Measurements from ENCODE around the gene ZBTB3.
"Not testable (repeated sequence)": the region's sequence is repeated elsewhere in the genome, so short reads cannot be mapped to it uniquely, and the experiment has no call there.

ZBTB3 gene

GRCh38 chr11:62755086-62755615 is 1.2 kb upstream of the ZBTB3 start:
- no peak for DNase-seq

- DNase-seq, result no peak
These were observed 795 bp downstream of the ZBTB3 start for GRCh38 chr11:62752994-62753735.

- DNase-seq, result no peak
These were observed 1.7 kb downstream of the ZBTB3 start for GRCh38 chr11:62752177-62752785.

GRCh38 chr11:62749931-62750330 is 4.0 kb downstream of the ZBTB3 start:
- not testable (repeated sequence) for DNase-seq

- DNase-seq, result no peak
These were observed 6.3 kb downstream of the ZBTB3 start for GRCh38 chr11:62747475-62748160.

GRCh38 chr11:62737196-62737595 is 16.8 kb downstream of the ZBTB3 start:
- no peak for DNase-seq

- no peak for DNase-seq
These were observed 21.1 kb downstream of the ZBTB3 start for GRCh38 chr11:62732830-62733229.

- DNase-seq, result not testable (repeated sequence)
These were observed 23.9 kb downstream of the ZBTB3 start for GRCh38 chr11:62730076-62730475.

GRCh38 chr11:62728171-62728988 is 25.6 kb downstream of the ZBTB3 start, which contains the start of gene TTC9C:
TSS of gene TTC9C (plus strand) at chr11:62728486. CDS start at chr11:62728849, 363 bp downstream.
- peak; percentile 78 for DNase-seq

- peak; percentile 71 for DNase-seq
These were observed 26.1 kb downstream of the ZBTB3 start for GRCh38 chr11:62727872-62728170.

- peak; percentile 97 for DNase-seq
These were observed 26.6 kb downstream of the ZBTB3 start, which contains the start of gene HNRNPUL2 for GRCh38 chr11:62727165-62727871. TSS of gene HNRNPUL2 (minus strand) at chr11:62727457. CDS start at chr11:62727156, 301 bp downstream.

GRCh38 chr11:62726915-62727164 is 27.1 kb downstream of the ZBTB3 start:
- no peak for DNase-seq

- DNase-seq, result no peak
These were observed 27.6 kb downstream of the ZBTB3 start for GRCh38 chr11:62726156-62726914.

GRCh38 chr11:62725646-62726045 is 28.3 kb downstream of the ZBTB3 start:
- DNase-seq, result no peak

GRCh38 chr11:62724171-62724570 is 29.8 kb downstream of the ZBTB3 start:
- DNase-seq, result no peak

- no peak for DNase-seq
These were observed 32.0 kb downstream of the ZBTB3 start for GRCh38 chr11:62721994-62722393.

GRCh38 chr11:62719302-62719978 is 34.5 kb downstream of the ZBTB3 start:
- no peak for DNase-seq

GRCh38 chr11:62716816-62717215 is 37.1 kb downstream of the ZBTB3 start:
- DNase-seq, result no peak

GRCh38 chr11:62716206-62716605 is 37.8 kb downstream of the ZBTB3 start:
- DNase-seq, result no peak

GRCh38 chr11:62715150-62716130 is 38.5 kb downstream of the ZBTB3 start:
- DNase-seq, result no peak

All from activated CD4-positive, alpha-beta T cell treated with anti-CD3 and anti-CD28 coated beads, Interleukin-2, amount 50 U/mL, for 1 hour (primary cell).